Measurements from ENCODE around the gene ABLIM2.

The ABLIM2 gene

DNA sequence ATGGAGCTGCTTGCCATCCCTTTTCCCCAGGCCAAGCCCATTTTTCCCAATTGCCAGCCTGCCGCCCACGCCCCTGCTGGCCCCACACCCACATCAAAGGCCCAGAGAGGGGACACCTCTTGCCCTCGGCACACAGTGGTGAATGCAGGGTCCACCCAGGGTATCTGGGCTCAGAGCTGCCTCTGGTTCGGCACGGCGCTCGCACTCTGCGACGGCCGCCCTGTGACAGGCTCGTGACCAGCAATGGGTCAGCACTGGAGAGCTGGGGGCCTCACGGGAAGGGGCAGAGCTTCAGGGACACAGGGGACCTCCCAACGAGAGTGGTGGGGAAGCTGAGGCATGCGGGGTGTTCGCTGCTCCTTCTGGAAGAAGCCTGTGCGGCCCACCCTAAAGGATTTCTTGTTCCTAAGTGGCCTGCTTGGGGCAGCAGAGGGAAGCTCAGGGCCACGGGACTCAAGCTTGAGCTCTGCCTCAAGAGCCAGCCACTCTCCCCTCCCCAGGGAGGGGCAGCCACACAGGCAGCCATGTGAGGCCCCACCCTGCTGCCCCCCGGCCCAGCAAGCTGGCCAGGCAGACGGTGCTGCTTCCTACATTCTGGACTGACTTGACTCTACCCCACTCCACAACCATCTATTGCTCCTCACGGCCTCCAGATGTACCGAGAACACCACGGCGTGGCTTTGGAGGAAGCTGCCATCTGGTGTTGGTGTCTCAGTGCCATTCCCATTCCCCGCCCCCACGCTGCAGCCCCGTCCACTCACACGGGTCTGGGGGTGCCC is 73.7 kb downstream of the ABLIM2 start:
- TF ChIP-seq, protein P1, sequence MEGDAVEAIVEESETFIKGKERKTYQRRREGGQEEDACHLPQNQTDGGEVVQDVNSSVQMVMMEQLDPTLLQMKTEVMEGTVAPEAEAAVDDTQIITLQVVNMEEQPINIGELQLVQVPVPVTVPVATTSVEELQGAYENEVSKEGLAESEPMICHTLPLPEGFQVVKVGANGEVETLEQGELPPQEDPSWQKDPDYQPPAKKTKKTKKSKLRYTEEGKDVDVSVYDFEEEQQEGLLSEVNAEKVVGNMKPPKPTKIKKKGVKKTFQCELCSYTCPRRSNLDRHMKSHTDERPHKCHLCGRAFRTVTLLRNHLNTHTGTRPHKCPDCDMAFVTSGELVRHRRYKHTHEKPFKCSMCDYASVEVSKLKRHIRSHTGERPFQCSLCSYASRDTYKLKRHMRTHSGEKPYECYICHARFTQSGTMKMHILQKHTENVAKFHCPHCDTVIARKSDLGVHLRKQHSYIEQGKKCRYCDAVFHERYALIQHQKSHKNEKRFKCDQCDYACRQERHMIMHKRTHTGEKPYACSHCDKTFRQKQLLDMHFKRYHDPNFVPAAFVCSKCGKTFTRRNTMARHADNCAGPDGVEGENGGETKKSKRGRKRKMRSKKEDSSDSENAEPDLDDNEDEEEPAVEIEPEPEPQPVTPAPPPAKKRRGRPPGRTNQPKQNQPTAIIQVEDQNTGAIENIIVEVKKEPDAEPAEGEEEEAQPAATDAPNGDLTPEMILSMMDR (conservative IDR thresholded peaks at IDR 0.05) = no peak
- H3K27ac ChIP-seq = no peak overlapping the region

DNA sequence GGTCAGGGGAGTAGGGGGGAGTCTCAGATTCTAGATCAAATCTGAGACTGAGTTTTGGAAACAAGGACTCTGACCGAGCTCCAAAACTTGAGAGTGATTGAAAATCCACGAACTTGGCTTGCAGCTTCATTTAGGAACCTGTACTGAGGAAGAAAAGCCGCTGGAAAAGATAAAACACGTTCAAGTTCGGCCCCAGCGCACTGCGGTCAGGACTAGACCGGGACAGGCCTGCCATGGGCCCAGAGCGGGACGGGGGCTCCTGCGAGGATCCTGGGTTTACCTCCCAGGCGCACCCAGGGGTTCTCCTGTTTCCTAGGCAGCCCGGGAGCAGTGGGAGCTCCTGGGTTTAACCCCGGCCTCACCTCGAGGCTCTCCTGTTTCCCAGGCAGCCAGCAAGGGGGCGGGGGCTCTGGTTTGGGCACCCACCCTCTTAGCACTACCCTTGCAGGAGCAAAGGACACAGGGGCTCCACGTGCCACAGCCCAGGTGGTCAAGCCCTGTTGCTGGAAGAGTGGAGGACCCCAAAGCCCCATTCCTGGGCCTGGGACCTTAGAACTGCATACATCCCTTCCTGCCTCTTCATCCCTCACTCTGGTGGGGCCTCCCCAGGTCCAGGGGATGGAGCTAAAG is 74.5 kb downstream of the ABLIM2 start:
- TF ChIP-seq, protein P1 (conservative IDR thresholded peaks at IDR 0.05) = no peak
- H3K27ac ChIP-seq = no peak overlapping the region

DNA sequence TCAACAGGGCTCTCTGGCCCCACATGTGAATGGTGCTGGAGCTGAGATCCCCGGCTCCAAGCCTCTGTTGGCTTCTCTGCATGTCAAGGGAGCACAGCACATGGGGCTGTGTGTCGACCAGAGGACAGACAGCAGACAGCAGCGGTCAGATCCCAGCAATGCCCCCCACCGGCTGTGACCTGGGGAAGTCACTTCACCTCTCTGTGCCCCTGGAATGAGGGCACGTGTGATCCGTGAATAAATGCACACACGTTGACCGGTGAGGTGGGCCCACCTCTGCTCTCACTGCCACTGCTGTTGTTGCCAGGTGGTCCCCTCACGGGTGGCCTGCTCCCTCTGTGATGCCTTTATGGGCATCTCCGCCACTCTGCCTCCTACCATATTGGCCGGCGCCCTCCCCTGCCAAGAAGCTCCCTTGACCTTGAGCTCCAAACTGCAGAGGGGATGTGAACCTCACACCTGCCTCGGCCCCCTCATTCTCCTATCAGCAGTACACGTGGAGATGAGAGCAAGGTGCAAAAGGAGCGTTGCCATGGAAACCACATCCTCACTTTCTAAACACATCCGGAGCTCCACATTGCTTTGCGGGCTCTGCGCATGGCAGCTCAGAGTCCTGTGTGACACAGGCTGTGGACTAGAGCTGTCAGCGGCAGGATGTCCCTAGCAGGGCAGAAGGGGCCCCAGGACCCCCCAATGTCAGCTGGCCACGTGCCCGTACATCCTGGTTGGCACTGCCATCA is 75.4 kb downstream of the ABLIM2 start:
- TF ChIP-seq, protein P1 (conservative IDR thresholded peaks at IDR 0.05) = no peak
- no peak overlapping the region for H3K27ac ChIP-seq

DNA sequence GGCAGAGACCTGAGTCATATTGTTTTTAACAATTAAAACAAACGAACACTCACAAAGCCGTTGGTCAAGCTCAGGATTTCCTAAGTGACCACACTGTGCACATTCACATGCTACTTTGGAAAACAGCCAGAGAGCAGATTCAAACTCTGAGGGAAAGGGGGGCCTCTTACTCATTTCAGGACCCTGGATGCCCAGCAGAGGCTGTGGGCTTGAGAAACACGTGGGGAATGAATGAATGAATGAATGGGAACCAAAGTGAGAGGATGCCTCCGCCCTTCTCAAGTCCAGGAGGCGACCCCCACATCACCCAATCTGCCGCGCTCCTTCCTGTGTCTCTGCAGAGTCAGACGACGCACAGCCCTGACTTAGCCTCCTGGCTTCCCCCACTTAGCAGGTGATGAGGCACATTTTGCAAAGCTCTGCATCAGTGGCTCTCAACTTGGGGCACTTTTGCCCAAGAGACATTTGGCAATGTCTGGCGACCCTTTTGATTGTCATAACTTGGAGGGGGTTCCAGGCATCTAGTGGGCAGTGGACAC is 76.0 kb downstream of the ABLIM2 start:
- no peak overlapping the region for H3K27ac ChIP-seq
- TF ChIP-seq, protein P1 (conservative IDR thresholded peaks at IDR 0.05) = no peak

DNA sequence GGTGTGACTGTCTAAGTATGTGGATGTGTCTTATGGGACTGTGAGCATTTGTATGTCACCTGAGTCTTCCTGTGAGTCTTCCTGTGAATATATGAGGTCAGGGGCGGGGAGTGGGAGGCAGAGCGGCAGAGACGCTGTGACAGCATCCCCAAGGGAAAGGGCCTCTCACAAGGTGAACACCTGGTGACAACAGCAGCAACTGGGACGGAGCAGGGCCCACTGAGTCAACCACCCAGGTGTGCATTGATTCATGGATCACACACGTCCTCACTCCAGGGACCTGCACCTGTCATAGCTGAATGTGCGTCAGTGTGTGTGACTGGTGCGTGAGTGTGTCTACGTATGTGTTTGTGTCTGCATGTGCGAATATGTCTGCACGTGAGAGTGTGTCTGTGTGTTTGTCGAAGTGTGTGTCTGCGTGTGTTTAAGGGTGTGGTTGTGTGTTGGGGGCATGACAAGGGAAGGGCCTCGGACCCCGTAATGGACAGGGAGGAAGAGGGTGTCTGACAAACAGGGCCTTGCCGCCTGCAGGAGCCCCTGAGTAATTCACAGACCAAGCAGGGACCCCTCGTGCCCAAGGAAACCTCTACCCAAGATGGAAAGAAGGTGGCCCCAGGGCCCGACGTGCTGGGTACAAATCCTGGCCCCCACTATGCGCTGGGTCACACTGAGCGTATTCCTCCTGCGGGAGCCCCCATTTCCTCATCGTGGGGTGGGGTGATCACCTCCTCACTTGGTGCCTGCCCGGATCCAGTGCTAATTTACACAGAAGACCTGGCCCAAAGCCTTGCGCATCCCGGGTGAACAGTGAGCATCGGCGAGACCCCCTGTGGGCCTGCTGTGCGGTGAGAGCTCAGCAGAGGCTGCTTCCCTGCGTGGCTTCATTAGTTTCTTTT is 76.7 kb downstream of the ABLIM2 start:
- no peak overlapping the region for H3K27ac ChIP-seq
- TF ChIP-seq, protein P1 (conservative IDR thresholded peaks at IDR 0.05) = no peak

DNA sequence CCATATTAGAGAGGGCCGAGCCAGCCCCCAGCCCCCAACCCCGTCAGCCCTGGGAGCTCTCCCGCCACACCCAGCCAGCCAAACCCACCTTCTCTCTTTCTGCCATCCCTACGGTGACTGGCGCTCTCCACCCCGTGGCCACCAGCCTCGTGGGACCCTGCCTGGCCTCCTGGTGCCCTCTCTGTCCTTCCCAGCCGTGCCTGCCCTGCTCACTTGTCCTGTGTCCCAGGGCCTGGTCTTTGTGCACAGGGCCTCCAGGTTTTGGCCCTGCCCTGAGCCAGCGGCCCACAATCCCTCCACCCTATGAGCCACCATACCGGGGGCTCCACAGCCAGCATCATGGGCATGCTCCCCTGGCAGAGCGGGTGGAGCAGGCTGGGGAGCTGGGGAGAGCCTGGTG is 77.4 kb downstream of the ABLIM2 start:
- TF ChIP-seq, protein P1 (conservative IDR thresholded peaks at IDR 0.05) = no peak

More for the DNA sequence above, 77.4 kb downstream of the ABLIM2 start:
- no peak overlapping the region for H3K27ac ChIP-seq
